ENCODE data around the gene ARIH1. TPM values are rescaled to one million over a fixed set of nuclear protein-coding genes. Genes with fewer than 3 reads are reported as not detected.

The ARIH1 gene
- polyA plus RNA-seq, 3 donors = 13.5 to 47.2 (median 14.4) TPM

DNA sequence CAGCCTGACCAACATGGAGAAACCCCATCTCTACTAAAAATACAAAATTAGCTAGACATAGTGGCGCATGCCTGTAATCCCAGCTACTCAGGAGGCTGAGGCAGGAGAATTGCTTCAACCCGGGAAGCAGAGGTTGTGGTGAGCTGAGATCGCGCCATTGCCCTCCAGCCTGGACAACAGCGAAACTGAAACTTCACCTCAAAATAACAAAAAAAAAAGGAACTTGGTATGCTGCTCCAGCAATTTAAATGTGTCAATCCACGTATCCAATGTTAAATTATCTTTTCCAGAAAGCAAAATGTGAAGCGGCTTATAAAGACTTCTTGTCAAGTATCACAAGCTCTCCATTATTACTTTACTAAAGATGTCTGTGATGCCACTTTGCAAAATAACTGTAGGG lies 9.9 kb upstream of the ARIH1 start:
- H3K27me3 Mint-ChIP-seq (ENCODE audit: low read depth in 3 of 3) = no peaks in the 10 kb centered on the region
- Histone ChIP-seq H4K20me1 (ENCODE audit: insufficient read depth, low read length) (no peaks in the 10 kb centered on the region), H3K4me1 (ENCODE audit: control insufficient read depth in 1 of 2, insufficient read depth in 2 of 2, low read length in 2 of 2) (peaks cover 14 to 29% of the 10 kb centered on the region in 2 donors), H3K9ac (ENCODE audit: insufficient read depth, low read length, poor library complexity, severe bottlenecking) (peak overlapping the region; percentile 51), H3K27me3 (ENCODE audit: control insufficient read depth in 2 of 2, insufficient read depth in 2 of 2, low read length in 2 of 2) (no peaks in the 10 kb centered on the region), H3K36me3 (replicated peaks in 1 of 2; ENCODE audit: control insufficient read depth in 1 of 2, insufficient read depth in 2 of 2, low read length in 2 of 2) (no peaks in the 10 kb centered on the region), H3K4me2 (replicated peaks; ENCODE audit: extremely low read depth, low read length, poor library complexity, severe bottlenecking) (peak overlapping the region; percentile 63), H3K79me2 (ENCODE audit: insufficient read depth, low read length) (no peaks in the 10 kb centered on the region), H3K27ac (ENCODE audit: low read depth in 1 of 2, low read length in 2 of 2) (peak overlapping the region; percentile 14 to 64), H3K4me3 (replicated peaks in 1 of 3; ENCODE audit: low read depth in 2 of 3, low read length in 3 of 3) (peak overlapping the region; percentile 31 to 73 (median 40)), H2AFZ (ENCODE audit: insufficient read depth, low read depth, low read length, poor library complexity, severe bottlenecking) (peak overlapping the region; percentile 51), H3K9me3 (replicated peaks in 1 of 2; ENCODE audit: control insufficient read depth in 1 of 2, insufficient read depth in 1 of 2, low read length in 2 of 2) (no peaks in the 10 kb centered on the region)
- no peaks in the 10 kb centered on the region for H3K36me3 Mint-ChIP-seq
- intact Hi-C loops (cut with micrococcal nuclease) = no loop called here
- H3K9me3 Mint-ChIP-seq = no peaks in the 10 kb centered on the region
- peaks cover 20% of the 10 kb centered on the region for H3K4me1 Mint-ChIP-seq
- WGBS (ENCODE audit: insufficient coverage) = no CpG with 5 or more reads among the region's 7 CpGs
- peak overlapping the region; percentile 71 to 73 for H3K4me3 Mint-ChIP-seq
- peak overlapping the region; percentile 13 to 84 (median 63) for H3K27ac Mint-ChIP-seq
- TF ChIP-seq, protein P1, sequence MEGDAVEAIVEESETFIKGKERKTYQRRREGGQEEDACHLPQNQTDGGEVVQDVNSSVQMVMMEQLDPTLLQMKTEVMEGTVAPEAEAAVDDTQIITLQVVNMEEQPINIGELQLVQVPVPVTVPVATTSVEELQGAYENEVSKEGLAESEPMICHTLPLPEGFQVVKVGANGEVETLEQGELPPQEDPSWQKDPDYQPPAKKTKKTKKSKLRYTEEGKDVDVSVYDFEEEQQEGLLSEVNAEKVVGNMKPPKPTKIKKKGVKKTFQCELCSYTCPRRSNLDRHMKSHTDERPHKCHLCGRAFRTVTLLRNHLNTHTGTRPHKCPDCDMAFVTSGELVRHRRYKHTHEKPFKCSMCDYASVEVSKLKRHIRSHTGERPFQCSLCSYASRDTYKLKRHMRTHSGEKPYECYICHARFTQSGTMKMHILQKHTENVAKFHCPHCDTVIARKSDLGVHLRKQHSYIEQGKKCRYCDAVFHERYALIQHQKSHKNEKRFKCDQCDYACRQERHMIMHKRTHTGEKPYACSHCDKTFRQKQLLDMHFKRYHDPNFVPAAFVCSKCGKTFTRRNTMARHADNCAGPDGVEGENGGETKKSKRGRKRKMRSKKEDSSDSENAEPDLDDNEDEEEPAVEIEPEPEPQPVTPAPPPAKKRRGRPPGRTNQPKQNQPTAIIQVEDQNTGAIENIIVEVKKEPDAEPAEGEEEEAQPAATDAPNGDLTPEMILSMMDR (IDR thresholded peaks at IDR 0.05) = no peak
- DNase-seq = peak in 2 of 3 donors; percentile 26 to 42

DNA sequence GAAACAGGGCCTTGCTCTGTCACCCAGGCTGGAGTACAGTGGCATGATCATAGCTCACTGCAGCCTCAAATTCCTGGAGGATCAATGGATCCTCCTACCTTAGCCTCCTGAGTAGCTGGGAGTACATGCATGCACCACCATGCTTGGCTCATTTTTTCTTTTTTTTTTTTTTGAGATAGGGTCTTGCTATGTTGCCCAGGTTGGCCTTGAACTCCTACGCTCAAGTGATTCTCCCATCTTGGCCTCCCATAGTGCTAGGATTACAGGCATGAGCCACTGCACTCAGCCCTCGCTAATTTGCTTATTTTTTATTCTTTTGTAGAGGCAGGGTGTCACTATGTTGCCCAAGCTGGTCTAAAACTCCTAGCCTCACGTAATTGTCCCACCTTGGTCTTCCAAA lies 6.0 kb upstream of the ARIH1 start:
- H3K79me2 ChIP-seq (ENCODE audit: insufficient read depth, low read length) = no peaks in the 10 kb centered on the region
- H3K27me3 ChIP-seq (ENCODE audit: control insufficient read depth in 2 of 2, insufficient read depth in 2 of 2, low read length in 2 of 2) = no peaks in the 10 kb centered on the region
- H3K4me1 Mint-ChIP-seq = peaks cover 16% of the 10 kb centered on the region
- peaks cover 0 to 1% (median 0%) of the 10 kb centered on the region in 7 donors for H3K9me3 Mint-ChIP-seq
- no peak overlapping the region for H3K27ac Mint-ChIP-seq
- peaks cover 15 to 23% of the 10 kb centered on the region in 2 donors for H3K4me1 ChIP-seq (ENCODE audit: control insufficient read depth in 1 of 2, insufficient read depth in 2 of 2, low read length in 2 of 2)
- H3K4me3 ChIP-seq (replicated peaks in 1 of 3; ENCODE audit: low read depth in 2 of 3, low read length in 3 of 3) = no peak overlapping the region
- no peak overlapping the region for H3K27ac ChIP-seq (ENCODE audit: low read depth in 1 of 2, low read length in 2 of 2)
- no peak for DNase-seq
- H3K36me3 ChIP-seq (replicated peaks in 1 of 2; ENCODE audit: control insufficient read depth in 1 of 2, insufficient read depth in 2 of 2, low read length in 2 of 2) = no peaks in the 10 kb centered on the region
- H3K27me3 Mint-ChIP-seq (ENCODE audit: low read depth in 3 of 3) = peaks cover 0 to 1% (median 0%) of the 10 kb centered on the region in 3 donors
- 100% methylated on average over 1 of the region's 3 CpGs for WGBS (ENCODE audit: insufficient coverage)
- intact Hi-C loops (cut with micrococcal nuclease) = no loop called here
- H3K36me3 Mint-ChIP-seq = peaks cover 3% of the 10 kb centered on the region in 2 donors
- no peak overlapping the region for H3K4me2 ChIP-seq (replicated peaks; ENCODE audit: extremely low read depth, low read length, poor library complexity, severe bottlenecking)
- H4K20me1 ChIP-seq (ENCODE audit: insufficient read depth, low read length) = no peaks in the 10 kb centered on the region
- no peak overlapping the region for H3K4me3 Mint-ChIP-seq
- no peaks in the 10 kb centered on the region for H3K9me3 ChIP-seq (replicated peaks in 1 of 2; ENCODE audit: control insufficient read depth in 1 of 2, insufficient read depth in 1 of 2, low read length in 2 of 2)
- TF ChIP-seq, protein P1 (IDR thresholded peaks at IDR 0.05) = no peak
- no peak overlapping the region for H2AFZ ChIP-seq (ENCODE audit: insufficient read depth, low read depth, low read length, poor library complexity, severe bottlenecking)
- H3K9ac ChIP-seq (ENCODE audit: insufficient read depth, low read length, poor library complexity, severe bottlenecking) = no peak overlapping the region

Data from CD14-positive monocyte (primary cell).